H1 (cell line): ENCODE data around the gene KAT2A.

Source experiments
- POLR2A ChIP-seq, 2 experiments: IDR thresholded peaks; 1 replicate in 1 of 2; 2 replicates in 1 of 2; pipeline ENCODE4 v1.6.1; 2011; ENCODE audit warnings: low read depth in 2 of 2, low read length in 2 of 2, mild to moderate bottlenecking in 2 of 2; ENCODE audit errors: control extremely low read depth in 1 of 2
- SP1 ChIP-seq: IDR thresholded peaks from 2 replicates; pipeline ENCODE4 v1.6.1; 2011; ENCODE audit warnings: low read depth, low read length
- ZNF274 ChIP-seq: IDR thresholded peaks from 2 replicates; pipeline ENCODE4 v1.7.0; 2012; ENCODE audit warnings: low read length, borderline replicate concordance; ENCODE audit errors: extremely low read depth
- TF ChIP-seq, protein P1 (sequence below): fragments of 300-600 bp; sonication (generic); IDR thresholded peaks from 2 replicates; pipeline ENCODE4 v1.7.1; 2012; ENCODE audit warnings: low read length, moderate library complexity, mild to moderate bottlenecking, inconsistent platforms; ENCODE audit not compliant: insufficient replicate concordance
- TF ChIP-seq, protein P2 (sequence below), 3 experiments: IDR thresholded peaks; 1 replicate in 2 of 3; 2 replicates in 1 of 3; pipeline versions ENCODE4 v1.5.1 to v1.6.1; 2011; ENCODE audit warnings: low read length in 3 of 3, mild to moderate bottlenecking in 3 of 3, inconsistent platforms in 2 of 3, low read depth in 1 of 3, moderate library complexity in 1 of 3; ENCODE audit not compliant: insufficient read depth in 1 of 3; ENCODE audit errors: control extremely low read depth in 1 of 3

DNA sequence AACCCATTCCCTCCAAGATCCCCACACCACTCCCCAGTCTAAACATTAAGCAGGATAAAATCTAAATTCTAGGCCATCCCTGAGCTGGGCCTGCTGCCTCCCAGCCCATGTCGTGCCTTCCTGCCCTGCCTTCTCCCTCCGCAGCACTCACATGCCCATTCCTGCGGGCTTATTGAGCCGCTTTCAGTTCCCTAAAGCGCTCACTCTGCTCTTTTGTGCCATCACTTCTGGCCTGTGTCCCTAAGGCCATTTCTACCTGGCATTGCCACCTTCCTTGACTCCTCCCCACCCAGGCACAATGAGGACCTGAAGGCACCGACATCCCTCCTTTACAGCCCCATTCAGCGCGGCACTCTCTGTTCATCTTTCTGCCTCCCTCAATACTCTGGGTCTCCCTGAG is 46.6 kb upstream of the KAT2A start:
- TF ChIP-seq, protein P1, sequence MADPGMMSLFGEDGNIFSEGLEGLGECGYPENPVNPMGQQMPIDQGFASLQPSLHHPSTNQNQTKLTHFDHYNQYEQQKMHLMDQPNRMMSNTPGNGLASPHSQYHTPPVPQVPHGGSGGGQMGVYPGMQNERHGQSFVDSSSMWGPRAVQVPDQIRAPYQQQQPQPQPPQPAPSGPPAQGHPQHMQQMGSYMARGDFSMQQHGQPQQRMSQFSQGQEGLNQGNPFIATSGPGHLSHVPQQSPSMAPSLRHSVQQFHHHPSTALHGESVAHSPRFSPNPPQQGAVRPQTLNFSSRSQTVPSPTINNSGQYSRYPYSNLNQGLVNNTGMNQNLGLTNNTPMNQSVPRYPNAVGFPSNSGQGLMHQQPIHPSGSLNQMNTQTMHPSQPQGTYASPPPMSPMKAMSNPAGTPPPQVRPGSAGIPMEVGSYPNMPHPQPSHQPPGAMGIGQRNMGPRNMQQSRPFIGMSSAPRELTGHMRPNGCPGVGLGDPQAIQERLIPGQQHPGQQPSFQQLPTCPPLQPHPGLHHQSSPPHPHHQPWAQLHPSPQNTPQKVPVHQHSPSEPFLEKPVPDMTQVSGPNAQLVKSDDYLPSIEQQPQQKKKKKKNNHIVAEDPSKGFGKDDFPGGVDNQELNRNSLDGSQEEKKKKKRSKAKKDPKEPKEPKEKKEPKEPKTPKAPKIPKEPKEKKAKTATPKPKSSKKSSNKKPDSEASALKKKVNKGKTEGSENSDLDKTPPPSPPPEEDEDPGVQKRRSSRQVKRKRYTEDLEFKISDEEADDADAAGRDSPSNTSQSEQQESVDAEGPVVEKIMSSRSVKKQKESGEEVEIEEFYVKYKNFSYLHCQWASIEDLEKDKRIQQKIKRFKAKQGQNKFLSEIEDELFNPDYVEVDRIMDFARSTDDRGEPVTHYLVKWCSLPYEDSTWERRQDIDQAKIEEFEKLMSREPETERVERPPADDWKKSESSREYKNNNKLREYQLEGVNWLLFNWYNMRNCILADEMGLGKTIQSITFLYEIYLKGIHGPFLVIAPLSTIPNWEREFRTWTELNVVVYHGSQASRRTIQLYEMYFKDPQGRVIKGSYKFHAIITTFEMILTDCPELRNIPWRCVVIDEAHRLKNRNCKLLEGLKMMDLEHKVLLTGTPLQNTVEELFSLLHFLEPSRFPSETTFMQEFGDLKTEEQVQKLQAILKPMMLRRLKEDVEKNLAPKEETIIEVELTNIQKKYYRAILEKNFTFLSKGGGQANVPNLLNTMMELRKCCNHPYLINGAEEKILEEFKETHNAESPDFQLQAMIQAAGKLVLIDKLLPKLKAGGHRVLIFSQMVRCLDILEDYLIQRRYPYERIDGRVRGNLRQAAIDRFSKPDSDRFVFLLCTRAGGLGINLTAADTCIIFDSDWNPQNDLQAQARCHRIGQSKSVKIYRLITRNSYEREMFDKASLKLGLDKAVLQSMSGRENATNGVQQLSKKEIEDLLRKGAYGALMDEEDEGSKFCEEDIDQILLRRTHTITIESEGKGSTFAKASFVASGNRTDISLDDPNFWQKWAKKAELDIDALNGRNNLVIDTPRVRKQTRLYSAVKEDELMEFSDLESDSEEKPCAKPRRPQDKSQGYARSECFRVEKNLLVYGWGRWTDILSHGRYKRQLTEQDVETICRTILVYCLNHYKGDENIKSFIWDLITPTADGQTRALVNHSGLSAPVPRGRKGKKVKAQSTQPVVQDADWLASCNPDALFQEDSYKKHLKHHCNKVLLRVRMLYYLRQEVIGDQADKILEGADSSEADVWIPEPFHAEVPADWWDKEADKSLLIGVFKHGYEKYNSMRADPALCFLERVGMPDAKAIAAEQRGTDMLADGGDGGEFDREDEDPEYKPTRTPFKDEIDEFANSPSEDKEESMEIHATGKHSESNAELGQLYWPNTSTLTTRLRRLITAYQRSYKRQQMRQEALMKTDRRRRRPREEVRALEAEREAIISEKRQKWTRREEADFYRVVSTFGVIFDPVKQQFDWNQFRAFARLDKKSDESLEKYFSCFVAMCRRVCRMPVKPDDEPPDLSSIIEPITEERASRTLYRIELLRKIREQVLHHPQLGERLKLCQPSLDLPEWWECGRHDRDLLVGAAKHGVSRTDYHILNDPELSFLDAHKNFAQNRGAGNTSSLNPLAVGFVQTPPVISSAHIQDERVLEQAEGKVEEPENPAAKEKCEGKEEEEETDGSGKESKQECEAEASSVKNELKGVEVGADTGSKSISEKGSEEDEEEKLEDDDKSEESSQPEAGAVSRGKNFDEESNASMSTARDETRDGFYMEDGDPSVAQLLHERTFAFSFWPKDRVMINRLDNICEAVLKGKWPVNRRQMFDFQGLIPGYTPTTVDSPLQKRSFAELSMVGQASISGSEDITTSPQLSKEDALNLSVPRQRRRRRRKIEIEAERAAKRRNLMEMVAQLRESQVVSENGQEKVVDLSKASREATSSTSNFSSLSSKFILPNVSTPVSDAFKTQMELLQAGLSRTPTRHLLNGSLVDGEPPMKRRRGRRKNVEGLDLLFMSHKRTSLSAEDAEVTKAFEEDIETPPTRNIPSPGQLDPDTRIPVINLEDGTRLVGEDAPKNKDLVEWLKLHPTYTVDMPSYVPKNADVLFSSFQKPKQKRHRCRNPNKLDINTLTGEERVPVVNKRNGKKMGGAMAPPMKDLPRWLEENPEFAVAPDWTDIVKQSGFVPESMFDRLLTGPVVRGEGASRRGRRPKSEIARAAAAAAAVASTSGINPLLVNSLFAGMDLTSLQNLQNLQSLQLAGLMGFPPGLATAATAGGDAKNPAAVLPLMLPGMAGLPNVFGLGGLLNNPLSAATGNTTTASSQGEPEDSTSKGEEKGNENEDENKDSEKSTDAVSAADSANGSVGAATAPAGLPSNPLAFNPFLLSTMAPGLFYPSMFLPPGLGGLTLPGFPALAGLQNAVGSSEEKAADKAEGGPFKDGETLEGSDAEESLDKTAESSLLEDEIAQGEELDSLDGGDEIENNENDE = no peak
- TF ChIP-seq, protein P2, sequence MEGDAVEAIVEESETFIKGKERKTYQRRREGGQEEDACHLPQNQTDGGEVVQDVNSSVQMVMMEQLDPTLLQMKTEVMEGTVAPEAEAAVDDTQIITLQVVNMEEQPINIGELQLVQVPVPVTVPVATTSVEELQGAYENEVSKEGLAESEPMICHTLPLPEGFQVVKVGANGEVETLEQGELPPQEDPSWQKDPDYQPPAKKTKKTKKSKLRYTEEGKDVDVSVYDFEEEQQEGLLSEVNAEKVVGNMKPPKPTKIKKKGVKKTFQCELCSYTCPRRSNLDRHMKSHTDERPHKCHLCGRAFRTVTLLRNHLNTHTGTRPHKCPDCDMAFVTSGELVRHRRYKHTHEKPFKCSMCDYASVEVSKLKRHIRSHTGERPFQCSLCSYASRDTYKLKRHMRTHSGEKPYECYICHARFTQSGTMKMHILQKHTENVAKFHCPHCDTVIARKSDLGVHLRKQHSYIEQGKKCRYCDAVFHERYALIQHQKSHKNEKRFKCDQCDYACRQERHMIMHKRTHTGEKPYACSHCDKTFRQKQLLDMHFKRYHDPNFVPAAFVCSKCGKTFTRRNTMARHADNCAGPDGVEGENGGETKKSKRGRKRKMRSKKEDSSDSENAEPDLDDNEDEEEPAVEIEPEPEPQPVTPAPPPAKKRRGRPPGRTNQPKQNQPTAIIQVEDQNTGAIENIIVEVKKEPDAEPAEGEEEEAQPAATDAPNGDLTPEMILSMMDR (IDR thresholded peaks at IDR 0.05; ENCODE audit: control extremely low read depth in 1 of 3, insufficient read depth in 1 of 3, low read depth in 1 of 3, low read length in 3 of 3) = no peak
- TF ChIP-seq SP1 (no peak), POLR2A (IDR thresholded peaks at IDR 0.05; ENCODE audit: control extremely low read depth in 1 of 2, low read depth in 2 of 2, low read length in 2 of 2) (no peak), ZNF274 (no peak)
